Stimulated activated CD8-positive, alpha-beta memory T cell treated with anti-CD3 and anti-CD28 coated beads, Interleukin-2, amount 100 ng/mL, for 1 hour (primary cell): ENCODE results near the gene FTSJ1.
"Not testable (repeated sequence)": the region's sequence is repeated elsewhere in the genome, so short reads cannot be mapped to it uniquely, and the experiment has no call there.

Source experiments
- DNase-seq, 2 donors: peaks; one replicate each; pipeline ENCODE4 v3.0.0-alpha.2; 2020; ENCODE audit warnings: low read depth in 2 of 2

Gene FTSJ1

DNA sequence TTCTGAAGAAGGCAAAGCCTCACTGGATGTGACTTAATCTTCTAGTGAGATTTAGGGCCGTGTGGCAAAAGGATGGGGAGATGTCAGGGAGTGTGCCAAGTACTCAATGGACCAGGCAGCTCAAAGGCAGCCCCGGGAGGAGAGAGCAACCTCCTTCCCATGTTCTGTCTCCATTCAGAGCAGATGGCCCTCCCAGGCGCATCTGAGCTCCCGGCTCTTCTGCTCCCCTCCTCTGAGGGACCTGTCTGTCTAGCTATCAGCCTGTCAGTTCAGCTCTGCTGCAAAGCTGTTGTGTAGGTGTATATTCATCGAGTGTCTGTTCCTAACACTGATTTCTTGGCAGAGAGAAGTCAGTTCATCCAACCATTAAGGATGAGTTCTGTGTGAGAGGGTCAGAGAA is 21.9 kb downstream of the FTSJ1 start:
- no peak for DNase-seq

DNA sequence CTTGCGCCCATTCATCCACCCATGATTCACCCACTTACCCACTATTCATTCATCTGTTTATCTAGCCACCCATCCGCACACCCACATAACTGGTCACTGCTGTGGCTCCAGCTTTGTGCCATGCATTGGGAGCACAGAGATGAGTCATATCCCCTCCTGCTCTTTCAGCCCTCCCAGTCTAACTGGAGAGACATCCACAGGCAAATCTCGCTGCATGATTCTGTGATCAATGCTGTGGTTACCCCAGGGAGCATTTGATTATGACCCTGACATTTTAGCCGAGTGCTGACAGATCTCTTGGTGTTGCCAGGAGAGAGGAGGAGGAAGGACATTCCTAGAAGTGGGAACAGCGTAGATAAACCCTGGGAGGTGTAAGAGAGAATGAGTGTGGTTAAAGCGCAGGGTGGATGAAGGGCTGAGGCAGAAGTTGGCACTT is 22.4 kb downstream of the FTSJ1 start:
- DNase-seq = no peak

DNA sequence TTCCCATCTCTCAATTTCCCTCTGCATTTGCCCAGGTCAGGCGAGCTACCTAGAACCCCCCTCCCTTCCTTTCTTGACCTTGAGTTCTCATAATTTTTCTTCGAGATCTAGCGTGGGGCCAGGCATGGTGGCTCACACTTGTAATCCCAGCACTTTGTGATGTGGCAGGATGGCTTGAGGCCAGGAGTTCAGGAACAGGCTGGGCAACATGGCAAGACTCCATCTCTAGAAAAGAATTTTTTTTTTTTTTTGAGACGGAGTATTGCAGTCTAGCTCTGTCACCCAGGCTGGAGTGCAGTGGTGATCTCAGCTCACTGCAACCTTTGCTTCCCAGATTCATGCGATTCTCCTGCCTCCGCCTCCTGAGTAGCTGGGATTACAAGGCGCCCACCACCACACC is 28.3 kb downstream of the FTSJ1 start:
- DNase-seq = no peak

DNA sequence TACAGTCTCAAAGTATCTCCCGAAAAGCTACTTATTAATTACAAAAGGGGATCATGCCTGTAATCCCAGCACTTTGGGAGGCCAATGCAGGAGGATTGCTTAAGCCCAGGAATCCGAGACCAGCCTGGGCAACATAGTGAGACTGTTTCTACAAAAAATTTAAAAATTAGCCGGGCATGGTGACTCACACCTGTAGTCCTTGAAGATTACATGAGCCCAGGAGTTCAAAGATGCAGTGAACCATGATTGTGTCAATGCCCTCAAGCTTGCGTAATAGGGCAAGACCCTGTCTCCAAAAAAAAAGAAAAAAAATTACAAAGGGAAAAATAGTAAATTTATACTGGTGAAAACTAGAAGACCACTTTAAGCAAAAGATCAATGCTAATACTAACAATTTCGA is 29.5 kb downstream of the FTSJ1 start:
- no peak for DNase-seq

DNA sequence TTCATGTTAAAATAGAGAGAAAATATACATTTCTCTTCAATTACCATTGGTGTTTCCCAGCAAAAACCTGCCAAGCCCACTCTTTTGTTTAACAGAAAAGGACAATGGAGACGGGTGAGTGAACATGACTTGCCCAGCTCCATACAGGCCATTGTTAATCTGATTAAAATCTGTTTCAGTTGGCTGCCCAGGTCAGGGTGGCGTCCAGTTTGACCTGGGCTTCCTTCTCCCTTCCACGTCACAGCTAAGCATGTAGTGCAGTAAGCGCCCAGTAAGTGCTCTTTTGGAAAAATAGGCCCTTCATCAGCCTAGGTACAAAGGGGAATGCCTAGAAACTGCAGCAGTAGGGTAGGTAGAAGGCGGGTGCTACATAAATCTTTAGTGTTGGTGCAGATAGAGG is 31.2 kb downstream of the FTSJ1 start:
- no peak for DNase-seq

DNA sequence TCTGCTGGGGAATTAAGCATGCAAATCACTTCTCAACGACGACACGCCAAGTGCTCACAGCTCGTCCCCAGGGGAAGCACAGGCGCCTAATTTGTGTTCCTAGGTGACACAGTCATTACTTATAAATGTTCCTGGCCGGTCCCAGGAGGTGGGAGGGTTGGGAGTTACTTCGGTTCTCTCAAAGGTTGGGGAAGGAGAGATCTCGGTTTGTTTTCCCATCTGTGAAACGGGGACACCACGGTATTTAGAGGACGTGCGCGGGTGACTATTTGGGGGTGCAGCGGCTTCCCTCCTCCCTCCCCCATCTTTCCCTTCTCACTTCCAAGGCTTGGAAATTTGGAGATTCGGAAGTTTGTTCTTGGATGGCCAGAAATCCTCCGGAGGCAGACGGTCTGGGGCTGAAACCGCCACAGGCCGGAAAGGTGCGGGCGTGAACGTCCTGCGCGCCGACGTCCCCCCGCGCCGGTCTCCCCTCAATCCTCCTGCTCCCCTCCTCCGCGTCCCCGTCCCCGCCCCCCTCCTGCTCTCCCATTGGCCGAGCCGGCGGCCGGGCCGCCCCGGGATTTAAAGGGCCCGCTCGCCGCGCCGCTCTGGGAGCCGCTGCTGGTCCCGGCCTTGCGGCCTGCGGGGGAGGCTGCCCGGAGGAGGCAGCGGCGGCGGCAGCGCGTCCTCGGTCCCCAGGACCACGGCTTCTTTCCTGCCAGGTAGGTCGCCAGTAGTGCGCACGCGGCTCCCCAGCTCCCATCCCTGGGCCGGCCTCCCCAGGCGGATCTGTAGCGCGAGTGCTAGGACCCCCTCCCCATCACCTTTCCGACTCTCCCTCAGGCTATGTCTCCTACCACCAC is 32.6 kb downstream of the FTSJ1 start, which contains the start of gene PORCN:
Gene PORCN, plus strand, starts transcription at position 593 of the 845 bp plus-strand sequence. CDS start 829 bp downstream, outside the sequence.
- DNase-seq = peak; percentile 56 to 65

DNA sequence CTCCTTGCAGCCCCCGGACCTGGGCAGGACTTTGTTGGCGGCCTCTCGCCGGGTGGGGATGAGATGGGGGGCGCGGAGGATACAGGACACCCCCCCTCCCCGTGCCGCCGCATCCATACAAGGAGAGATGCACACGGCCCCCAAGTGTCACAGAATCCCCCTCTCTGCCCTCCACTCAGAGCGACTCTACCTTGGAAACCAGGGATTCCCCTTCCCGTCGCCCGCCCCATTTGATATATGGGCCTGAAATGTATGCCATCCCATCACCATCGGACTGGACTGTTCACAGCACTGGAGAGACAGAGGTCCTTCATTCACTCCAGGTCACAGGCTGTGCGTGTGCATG is 33.2 kb downstream of the FTSJ1 start:
- no peak for DNase-seq

DNA sequence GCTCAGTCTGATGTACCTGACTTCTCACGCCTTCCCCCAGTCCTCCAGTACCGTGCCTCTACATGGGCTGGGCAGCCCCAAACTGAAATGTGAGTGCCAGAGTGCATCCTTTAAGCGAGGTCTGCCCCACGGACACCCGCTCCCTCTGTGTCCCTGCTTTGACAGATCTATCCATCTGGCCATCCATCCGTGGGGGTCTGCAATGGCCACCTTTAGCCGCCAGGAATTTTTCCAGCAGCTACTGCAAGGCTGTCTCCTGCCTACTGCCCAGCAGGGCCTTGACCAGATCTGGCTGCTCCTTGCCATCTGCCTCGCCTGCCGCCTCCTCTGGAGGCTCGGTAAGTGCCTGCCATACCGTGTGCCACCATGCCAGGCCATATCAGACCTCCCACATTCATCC is 33.6 kb downstream of the FTSJ1 start:
- no peak for DNase-seq

DNA sequence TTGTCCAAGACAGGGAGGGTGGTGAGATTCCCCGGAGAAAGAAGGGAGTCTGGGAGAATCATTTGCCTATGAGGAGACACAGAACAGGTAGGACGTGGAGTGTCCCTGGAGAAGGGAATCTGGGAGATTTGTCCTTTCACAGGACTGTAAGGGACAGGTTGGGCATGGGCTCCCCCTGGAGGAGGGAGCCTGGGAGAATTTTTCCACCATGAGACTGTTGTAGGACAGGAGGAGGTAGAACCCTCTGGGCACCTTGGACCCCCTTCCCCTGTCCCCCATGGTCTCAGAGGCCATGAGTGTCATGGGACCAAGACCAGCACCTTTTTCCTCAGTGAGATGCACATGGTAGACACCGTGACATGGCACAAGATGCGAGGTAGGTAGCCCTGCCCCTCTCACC is 35.6 kb downstream of the FTSJ1 start:
- DNase-seq = no peak

DNA sequence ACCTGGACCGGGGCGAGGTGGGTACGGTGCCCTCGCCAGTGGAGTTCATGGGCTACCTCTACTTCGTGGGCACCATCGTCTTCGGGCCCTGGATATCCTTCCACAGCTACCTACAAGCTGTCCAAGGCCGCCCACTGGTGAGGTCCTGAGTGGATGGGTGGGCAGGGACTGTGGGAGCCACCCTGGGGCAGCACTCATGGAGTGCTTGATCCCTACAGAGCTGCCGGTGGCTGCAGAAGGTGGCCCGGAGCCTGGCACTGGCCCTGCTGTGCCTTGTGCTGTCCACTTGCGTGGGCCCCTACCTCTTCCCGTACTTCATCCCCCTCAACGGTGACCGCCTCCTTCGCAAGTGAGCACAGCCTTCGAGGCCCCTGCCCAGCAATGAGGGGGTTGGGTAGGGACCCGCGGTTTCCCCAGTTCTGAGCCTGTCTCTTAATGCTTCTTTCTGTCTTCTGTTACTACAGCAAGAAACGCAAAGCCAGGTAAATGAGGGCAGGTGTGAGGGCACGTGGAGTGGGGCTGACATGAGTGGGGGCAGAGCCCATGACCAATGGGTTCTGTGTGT is 36.5 kb downstream of the FTSJ1 start:
- DNase-seq = no peak

DNA sequence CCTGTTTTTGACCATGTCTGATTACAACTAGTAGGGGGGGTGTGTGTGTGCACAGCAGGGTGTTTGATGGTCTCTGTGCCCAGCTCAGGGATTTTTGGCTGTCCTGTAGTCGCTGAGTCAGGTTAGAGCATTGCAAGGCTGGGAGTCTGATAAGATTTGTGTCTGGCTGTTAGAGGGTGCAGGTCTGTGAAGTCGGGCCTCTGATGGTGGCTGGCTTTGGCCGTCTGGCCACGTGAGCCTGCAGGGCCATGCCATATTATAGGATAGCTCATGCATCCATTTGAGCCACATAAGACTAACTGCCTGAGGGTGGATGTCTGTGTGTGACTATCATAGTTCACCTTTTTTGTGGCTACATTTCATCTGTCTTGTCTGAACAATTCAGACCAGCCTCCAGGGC is 37.7 kb downstream of the FTSJ1 start:
- DNase-seq = no peak

DNA sequence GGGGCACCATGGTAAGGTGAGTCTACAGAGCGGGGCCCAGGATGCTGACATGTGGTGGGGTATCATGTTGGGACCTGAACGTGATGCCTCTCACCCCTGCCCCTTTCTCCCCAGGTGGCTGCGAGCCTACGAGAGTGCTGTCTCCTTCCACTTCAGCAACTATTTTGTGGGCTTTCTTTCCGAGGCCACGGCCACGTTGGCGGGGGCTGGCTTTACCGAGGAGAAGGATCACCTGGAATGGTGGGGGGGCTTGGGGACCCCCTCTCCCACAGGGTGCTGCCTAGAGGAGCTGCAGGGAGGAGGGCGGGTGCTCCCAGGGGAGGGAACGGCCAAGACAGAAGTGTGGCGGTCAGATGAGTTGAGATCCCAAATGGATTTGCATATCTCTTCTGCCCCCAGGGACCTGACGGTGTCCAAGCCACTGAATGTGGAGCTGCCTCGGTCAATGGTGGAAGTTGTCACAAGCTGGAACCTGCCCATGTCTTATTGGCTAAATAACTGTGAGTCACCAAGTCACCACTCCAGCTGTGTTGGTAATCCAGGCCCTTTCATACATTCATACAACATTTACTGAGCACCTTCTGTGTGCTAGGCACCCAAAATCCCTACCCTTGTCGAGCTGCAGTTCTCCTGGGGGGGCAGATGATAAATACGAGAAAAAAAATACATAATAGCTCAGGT is 38.3 kb downstream of the FTSJ1 start:
- DNase-seq = no peak

DNA sequence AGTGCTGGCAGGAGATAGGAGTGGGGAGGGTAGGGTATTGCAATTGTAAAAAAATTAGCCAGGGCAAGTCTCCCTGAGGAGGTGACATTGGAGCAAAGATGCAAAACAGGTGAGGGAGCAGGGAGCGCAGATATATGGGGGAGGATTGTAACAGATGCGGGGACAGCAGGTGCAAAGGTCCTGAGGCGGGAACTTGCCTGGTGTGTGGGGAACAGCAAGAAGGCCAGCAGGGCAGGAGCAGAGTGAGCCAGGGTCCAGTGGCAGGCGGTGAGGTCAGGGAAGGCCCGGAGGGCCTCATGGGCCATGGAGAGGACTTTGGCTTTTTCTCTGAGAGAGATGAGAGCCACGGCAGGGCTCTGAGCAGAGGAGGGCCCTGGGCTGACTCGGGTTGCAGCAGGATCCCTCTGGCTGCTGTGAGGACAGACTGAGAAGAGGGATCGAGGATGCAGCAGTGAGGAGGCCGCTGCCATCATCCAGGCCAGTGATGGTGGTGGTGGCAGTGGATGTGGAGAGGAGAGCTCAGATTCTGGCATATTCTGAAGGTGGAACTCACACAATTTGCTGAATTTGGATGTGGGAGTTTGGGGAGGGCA is 39.0 kb downstream of the FTSJ1 start:
- no peak for DNase-seq

DNA sequence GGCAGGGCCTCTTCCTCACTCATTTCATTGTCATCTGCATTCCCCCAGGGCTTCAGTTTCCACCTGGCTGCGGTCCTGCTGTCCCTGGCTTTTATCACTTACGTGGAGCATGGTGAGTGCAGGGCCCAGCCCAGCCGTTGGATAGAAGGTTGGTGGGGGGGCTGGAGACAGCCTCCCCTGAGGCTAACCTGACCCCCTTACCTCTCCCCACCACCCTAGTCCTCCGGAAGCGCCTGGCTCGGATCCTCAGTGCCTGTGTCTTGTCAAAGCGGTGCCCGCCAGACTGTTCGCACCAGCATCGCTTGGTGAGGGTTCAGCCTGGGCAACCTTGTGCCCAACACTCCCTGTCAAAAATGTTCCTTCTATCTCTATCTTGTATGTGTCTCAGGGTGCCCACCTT is 39.8 kb downstream of the FTSJ1 start:
- no peak for DNase-seq

DNA sequence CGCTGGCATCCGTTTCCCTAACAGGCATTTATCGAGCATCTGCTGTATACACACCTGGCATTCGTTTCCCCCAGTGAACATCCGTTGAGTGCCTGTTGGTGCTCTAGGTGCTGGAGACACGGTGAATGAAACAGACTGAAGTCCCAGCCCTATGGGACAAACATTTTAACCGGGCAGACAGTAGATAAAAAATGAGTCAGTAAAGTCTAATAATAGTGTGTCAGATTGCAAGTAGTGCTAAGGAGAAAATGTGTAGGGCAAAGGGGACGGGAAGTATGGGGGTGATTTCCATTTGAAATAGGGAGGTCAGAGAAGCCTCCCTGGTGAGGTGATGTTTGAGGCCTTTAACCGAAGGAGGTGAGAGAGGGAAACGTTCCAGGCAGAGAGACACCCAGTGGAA is 40.3 kb downstream of the FTSJ1 start:
- no peak for DNase-seq

DNA sequence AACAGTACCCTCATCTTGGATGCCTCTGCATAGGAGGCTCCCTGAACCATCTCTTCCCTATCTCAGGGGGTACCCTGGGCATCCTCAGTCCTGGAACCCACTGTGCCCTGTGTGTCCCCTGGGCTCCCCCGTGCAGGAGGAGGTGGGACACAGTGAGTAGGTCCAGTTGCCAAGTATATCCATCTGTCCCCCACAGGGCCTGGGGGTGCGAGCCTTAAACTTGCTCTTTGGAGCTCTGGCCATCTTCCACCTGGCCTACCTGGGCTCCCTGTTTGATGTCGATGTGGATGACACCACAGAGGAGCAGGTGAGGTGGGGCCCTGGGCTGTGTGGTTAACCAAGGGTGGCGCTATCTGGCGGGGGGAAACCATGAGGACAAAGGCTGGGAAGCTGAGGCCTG is 41.0 kb downstream of the FTSJ1 start:
- DNase-seq = no peak

DNA sequence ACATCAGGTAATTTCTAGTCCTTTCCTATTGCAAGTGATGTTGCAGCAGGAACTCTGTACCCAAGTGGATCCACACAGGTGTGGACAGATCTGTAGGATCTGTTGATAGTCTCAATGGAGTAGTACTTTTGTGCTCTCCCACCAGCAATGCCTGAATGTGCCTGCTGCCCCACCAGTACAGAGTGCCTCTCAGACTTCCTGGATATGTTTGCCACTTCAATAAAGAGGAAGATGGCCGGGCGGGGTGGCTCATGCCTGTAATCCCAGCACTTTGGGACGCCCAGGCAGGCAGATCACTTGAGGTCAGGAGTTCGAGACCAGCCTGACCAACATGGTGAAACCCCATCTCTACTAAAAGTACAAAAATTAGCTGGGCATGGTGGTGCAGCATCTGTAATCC is 43.5 kb downstream of the FTSJ1 start:
- not testable (repeated sequence) for DNase-seq

DNA sequence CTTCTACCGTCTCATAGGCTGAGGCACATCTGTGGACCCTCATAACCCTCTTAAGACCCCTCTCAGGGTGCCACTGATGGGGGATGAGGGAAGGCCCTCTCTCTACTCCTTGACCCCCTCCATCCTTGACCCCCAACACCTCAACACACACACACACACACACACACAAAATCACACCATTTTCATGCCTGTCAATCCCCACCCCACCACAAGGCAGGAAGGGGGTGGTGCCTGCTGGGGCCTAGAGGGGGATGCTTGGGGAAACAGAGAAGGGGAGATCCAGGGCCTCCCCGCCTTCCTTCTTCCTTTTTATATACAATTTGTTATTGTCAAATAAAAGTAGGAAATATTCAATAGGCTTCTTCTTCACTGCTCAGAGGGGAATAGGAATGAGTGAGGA is 44.5 kb downstream of the FTSJ1 start:
- DNase-seq = no peak

DNA sequence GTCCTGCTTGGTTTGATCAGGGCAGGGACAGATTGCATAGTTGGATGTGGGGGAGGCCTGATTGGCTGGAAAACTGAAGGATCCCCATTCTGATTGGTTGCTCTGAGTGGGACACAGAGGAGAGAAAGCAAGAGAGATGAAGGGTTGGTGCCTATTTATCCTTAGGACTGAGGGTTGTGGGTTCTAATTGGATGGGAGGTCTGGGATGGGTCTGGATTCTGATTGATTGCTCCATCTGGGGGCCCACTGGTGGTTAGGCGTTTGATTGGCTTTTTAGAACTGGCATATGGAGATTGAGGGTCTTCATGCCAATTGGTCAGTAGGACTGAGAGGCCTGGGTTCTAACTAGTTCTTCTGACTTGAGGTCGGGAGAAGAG is 45.0 kb downstream of the FTSJ1 start:
- DNase-seq = no peak

DNA sequence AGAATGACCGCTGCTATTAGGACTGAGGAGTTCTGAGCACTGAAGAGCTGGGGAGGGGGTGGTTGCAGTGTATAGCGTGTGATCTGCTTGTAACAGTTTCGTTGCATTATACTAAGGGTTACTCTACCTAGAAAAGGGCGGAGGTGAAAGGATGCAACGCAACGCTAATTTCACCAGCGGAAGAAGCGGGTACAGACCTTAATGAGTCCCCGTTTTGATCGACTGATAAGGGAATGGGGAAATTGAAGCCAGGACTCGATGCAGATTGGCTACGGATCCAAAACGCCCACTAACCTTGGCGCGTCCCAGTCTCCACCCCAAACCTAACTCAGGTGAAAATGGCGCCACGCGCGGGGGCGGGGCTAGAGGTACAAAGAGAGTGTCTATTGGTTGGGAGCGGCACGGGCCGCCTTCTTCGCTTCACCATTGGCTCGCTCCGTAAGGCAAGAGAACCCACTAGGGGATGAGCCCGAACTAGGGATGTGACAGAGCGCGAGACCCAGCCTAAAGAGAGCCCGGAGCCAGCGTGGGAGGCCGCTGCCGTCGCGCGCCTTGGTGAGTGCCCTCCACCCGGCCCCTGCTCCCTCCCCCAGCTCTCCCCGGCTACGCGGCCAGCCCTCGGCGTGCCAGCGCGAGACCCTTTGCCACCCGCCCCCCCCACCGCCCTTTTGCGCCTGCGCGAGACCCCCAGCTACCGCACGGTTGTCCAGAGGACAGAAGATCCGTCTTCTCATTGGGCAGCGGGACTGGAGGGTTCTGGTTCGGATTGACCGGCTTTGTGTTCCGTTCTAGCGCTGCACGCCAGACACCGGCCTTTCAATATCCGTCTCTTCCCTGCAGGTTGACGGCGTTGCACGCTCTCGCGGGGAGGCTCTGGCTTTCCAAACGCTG is 45.6 kb downstream of the FTSJ1 start, which contains the start of gene EBP:
Gene EBP, plus strand, starts transcription at position 456 of the 891 bp plus-strand sequence. CDS start 1,964 bp downstream, outside the sequence.
- peak; percentile 82 to 84 for DNase-seq

DNA sequence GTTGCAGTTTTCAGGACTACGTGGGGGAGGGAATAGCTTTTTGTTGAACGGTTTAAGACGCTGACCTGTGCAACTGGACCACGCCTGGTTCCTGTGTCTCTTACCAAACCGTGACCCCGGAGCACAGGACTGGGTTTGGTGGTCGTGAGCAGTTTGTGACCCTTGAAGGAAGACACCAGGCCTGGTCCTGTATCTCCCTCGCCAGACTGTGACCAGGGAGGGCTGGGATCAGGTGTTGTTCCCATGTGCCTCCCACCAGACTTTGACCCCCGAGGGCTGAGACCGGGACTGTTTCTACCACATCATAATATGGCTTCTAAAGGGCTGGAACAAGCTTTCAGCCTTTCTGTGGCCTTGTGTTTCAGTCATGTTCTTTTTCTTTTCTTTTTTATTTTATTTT is 46.3 kb downstream of the FTSJ1 start:
- DNase-seq = no peak

DNA sequence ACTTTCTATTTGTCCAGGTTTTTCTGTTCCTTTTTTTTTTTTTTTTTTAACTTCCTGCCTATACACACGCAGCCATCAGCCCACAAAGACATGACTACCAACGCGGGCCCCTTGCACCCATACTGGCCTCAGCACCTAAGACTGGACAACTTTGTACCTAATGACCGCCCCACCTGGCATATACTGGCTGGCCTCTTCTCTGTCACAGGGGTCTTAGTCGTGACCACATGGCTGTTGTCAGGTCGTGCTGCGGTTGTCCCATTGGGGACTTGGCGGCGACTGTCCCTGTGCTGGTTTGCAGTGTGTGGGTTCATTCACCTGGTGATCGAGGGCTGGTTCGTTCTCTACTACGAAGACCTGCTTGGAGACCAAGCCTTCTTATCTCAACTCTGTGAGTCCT is 47.7 kb downstream of the FTSJ1 start:
- DNase-seq = no peak
